Smooth muscle cell (in vitro differentiated cells): ENCODE results near the gene TBX3. TPM values are rescaled to one million over a fixed set of nuclear protein-coding genes. Genes with fewer than 3 reads are reported as not detected.
A peak's percentile ranks its signal among the peaks of the same experiment; 100 is the strongest.

Experiments
- DNase-seq: peaks from one replicate; lab custom pipeline; 2025; ENCODE audit not compliant: unreplicated experiment; lab: John Stamatoyannopoulos, UW
- H2AFZ ChIP-seq: fragments of 200-600 bp; sonication (generic); 2 replicates; pipeline ENCODE4 v1.6.0; 2016; ENCODE audit warnings: antibody characterized with exemption, low read depth, mild to moderate bottlenecking
- H3F3A ChIP-seq: fragments of 200-600 bp; sonication (generic); 2 replicates; pipeline ENCODE4 v1.6.0; 2017; ENCODE audit warnings: antibody characterized with exemption, low read depth
- H3K27ac ChIP-seq: fragments of 200-600 bp; sonication (generic); 2 replicates; pipeline ENCODE4 v1.5.1; 2016; ENCODE audit warnings: low read depth, mild to moderate bottlenecking
- H3K27me3 ChIP-seq: fragments of 200-600 bp; sonication (generic); 2 replicates; pipeline ENCODE4 v1.6.1; 2016; ENCODE audit warnings: low read depth, mild to moderate bottlenecking
- H3K36me3 ChIP-seq: fragments of 200-600 bp; sonication (generic); 2 replicates; pipeline ENCODE4 v1.5.1; 2016; ENCODE audit warnings: low read depth
- H3K4me1 ChIP-seq: fragments of 200-600 bp; sonication (generic); 2 replicates; pipeline ENCODE4 v1.5.1; 2016; ENCODE audit warnings: low read depth
- H3K4me2 ChIP-seq: fragments of 200-600 bp; sonication (generic); 2 replicates; pipeline ENCODE4 v1.6.0; 2016; ENCODE audit warnings: mild to moderate bottlenecking
- H3K4me3 ChIP-seq: fragments of 200-600 bp; sonication (generic); 2 replicates; pipeline ENCODE4 v1.5.1; 2016; ENCODE audit warnings: mild to moderate bottlenecking
- H3K79me2 ChIP-seq: fragments of 200-600 bp; sonication (generic); 2 replicates; pipeline ENCODE4 v1.6.0; 2016; ENCODE audit warnings: low read depth, mild to moderate bottlenecking
- H3K9ac ChIP-seq: fragments of 200-600 bp; sonication (generic); 2 replicates; pipeline ENCODE4 v1.6.0; 2016; ENCODE audit warnings: low read depth
- H3K9me3 ChIP-seq: fragments of 200-600 bp; sonication (generic); replicated peaks from 2 replicates; pipeline ENCODE4 v1.5.1; 2016; ENCODE audit warnings: low read depth
- H4K20me1 ChIP-seq: fragments of 200-600 bp; sonication (generic); 2 replicates; pipeline ENCODE4 v1.6.0; 2016; ENCODE audit warnings: low read depth
- CTCF ChIP-seq: fragments of 200-600 bp; sonication (generic); IDR thresholded peaks from 2 replicates; pipeline ENCODE4 v1.5.1; 2017; ENCODE audit warnings: borderline replicate concordance, mild to moderate bottlenecking, antibody characterized with exemption; ENCODE audit not compliant: insufficient read depth, poor library complexity, severe bottlenecking
- WGBS: methylation state at CpG from one replicate; pipeline ENCODE4 v1.1.7; 2016; ENCODE audit warnings: low lambda C conversion rate; 5-methylcytosine and 5-hydroxymethylcytosine counted together
- polyA plus RNA-seq: library from polyadenylated mRNA; unstranded; fragments of >200 nt; fragmentation: Nextera tagmentation; extraction: Ambion mirVana; gene quantifications from 2 replicates; pipeline ENCODE4 v1.2.1, GENCODE V29; 2016
- total RNA-seq: library from RNA; depleted of rRNA; stranded (reverse); fragments of >200 nt; gene quantifications from 2 replicates; pipeline ENCODE4 v1.2.3, GENCODE V29; 2014

TBX3 gene
- total and polyA plus RNA-seq, 2 experiments from 2014 or later = 100 TPM

GRCh38 chr12:114690267-114691135 lies 6.5 kb upstream of the TBX3 start:
- 52% methylated on average over 8 of the region's 8 CpGs for WGBS
- Histone ChIP-seq H3K4me1 (peaks cover 40% of the 10 kb centered on the region), H3K9me3 (no peaks in the 10 kb centered on the region), H3K4me2 (peak overlapping the region; percentile 93), H3K27me3 (peaks cover 2% of the 10 kb centered on the region), H3K36me3 (no peaks in the 10 kb centered on the region), H3K9ac (peak overlapping the region; percentile 60), H3K4me3 (peak overlapping the region; percentile 72), H3F3A (peaks cover 13% of the 10 kb centered on the region), H4K20me1 (no peaks in the 10 kb centered on the region), H2AFZ (peak overlapping the region; percentile 83), H3K79me2 (peaks cover 54% of the 10 kb centered on the region), H3K27ac (peak overlapping the region; percentile 75)
- no peak for TF ChIP-seq CTCF
- DNase-seq = no peak

- Histone ChIP-seq H3K36me3 (no peaks in the 10 kb centered on the region), H3F3A (peaks cover 13% of the 10 kb centered on the region), H3K9me3 (no peaks in the 10 kb centered on the region), H3K4me1 (peaks cover 44% of the 10 kb centered on the region), H3K4me2 (peak overlapping the region; percentile 89), H3K9ac (no peak overlapping the region), H2AFZ (no peak overlapping the region), H3K79me2 (peaks cover 58% of the 10 kb centered on the region), H4K20me1 (no peaks in the 10 kb centered on the region), H3K27ac (peak overlapping the region; percentile 75), H3K27me3 (no peaks in the 10 kb centered on the region), H3K4me3 (peak overlapping the region; percentile 12)
- DNase-seq = no peak
- TF ChIP-seq CTCF = no peak
- WGBS = 48% methylated on average over 5 of the region's 5 CpGs
Measured at GRCh38 chr12:114689075-114689994, 5.4 kb upstream of the TBX3 start.

GRCh38 chr12:114688256-114688845 lies 4.4 kb upstream of the TBX3 start:
- Histone ChIP-seq H3K36me3 (no peaks in the 10 kb centered on the region), H3K79me2 (peaks cover 63% of the 10 kb centered on the region), H3K4me3 (peak overlapping the region; percentile 88), H3K9ac (peak overlapping the region; percentile 59), H4K20me1 (peaks cover 5% of the 10 kb centered on the region), H3K4me2 (peak overlapping the region; percentile 89), H3K27ac (peak overlapping the region; percentile 99), H3K9me3 (no peaks in the 10 kb centered on the region), H3K27me3 (no peaks in the 10 kb centered on the region), H3K4me1 (peaks cover 34% of the 10 kb centered on the region), H2AFZ (peak overlapping the region; percentile 67), H3F3A (peaks cover 13% of the 10 kb centered on the region)
- no peak for TF ChIP-seq CTCF
- DNase-seq = no peak
- 16% methylated on average over 4 of the region's 4 CpGs for WGBS
